Skeletal muscle satellite cell (primary cell): ENCODE measurements around the gene PLIN4.
"Not testable (repeated sequence)": the region's sequence is repeated elsewhere in the genome, so short reads cannot be mapped to it uniquely, and the experiment has no call there.

Experiments
- H3K27me3 ChIP-seq: 2 replicates; pipeline ENCODE4 v1.7.0; 2013; ENCODE audit warnings: low read length; ENCODE audit not compliant: control insufficient read depth, insufficient read depth
- H3K36me3 ChIP-seq: 2 replicates; pipeline ENCODE4 v1.7.0; 2013; ENCODE audit warnings: mild to moderate bottlenecking, control low read depth, low read length; ENCODE audit not compliant: insufficient read depth
- H3K4me1 ChIP-seq: 2 replicates; pipeline ENCODE4 v1.7.0; 2013; ENCODE audit warnings: low read length; ENCODE audit not compliant: control insufficient read depth, insufficient read depth
- H3K4me2 ChIP-seq: 2 replicates; pipeline ENCODE4 v1.7.0; 2013; ENCODE audit warnings: mild to moderate bottlenecking, low read length
- H3K4me3 ChIP-seq: 2 replicates; pipeline ENCODE4 v1.7.0; 2013; ENCODE audit warnings: low read length
- H3K9ac ChIP-seq: 2 replicates; pipeline ENCODE4 v1.7.0; 2013; ENCODE audit warnings: mild to moderate bottlenecking, low read depth, low read length, moderate library complexity
- H3K9me3 ChIP-seq: replicated peaks from 2 replicates; pipeline ENCODE4 v1.7.0; 2013; ENCODE audit warnings: mild to moderate bottlenecking, control low read depth, low read length

Gene PLIN4

DNA sequence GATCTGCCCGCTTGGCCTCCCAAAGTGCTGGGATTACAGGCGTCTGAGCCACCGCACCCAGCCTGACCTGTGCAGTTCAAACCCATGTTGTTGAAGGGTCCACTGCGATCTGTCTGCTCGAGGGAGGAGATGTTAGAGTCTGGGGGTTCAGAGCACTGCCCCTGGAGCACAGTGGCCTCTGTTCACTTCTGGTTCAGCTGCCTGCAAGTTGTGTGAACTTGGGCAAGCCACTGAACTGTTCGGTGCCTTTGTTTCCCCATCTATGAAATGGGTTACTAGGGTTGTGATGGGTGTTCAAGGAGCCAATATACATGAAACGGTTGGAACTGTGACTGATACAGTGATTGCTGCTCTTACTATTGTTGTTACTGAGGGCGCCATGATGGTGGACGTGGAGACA lies 15.0 kb upstream of the PLIN4 start:
- no peaks in the 10 kb centered on the region for H3K36me3 ChIP-seq
- H3K4me1 ChIP-seq, result no peaks in the 10 kb centered on the region
- no peak overlapping the region for H3K9ac ChIP-seq
- H3K4me2 ChIP-seq, result no peak overlapping the region
- no peak overlapping the region for H3K4me3 ChIP-seq
- H3K27me3 ChIP-seq, result peaks cover 53% of the 10 kb centered on the region
- H3K9me3 ChIP-seq, result no peaks in the 10 kb centered on the region

DNA sequence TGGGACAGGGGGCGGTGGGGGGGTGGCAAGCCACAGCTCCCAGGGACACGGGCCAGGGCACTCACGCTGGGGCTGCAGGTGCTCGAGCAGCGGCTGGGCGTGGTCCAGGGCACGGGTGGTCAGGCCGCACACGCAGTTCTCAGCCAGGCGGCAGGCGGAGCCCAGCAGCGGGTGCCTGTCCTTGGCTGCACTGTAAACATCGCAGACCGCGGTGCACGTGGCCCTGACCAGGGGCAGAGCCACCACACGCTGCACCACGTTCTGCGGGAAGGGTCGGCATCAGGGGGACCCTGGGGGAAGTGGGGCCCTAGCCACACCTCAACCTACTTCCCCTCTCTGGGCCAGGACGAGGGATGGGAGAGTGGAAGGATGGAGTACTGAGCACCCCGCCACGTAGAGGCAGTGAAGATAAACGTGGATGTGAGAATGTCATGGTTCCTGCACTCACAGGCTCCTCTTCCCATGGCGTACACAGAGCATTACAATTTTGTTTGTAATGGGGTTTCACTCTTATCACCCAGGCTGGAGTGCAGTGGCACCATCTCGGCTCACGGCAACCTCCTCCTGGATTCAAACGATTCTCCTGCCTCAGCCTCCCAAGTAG lies 13.4 kb upstream of the PLIN4 start:
- peaks cover 40% of the 10 kb centered on the region for H3K27me3 ChIP-seq
- H3K4me2 ChIP-seq, result no peak overlapping the region
- H3K4me3 ChIP-seq, result no peak overlapping the region
- H3K9ac ChIP-seq, result no peak overlapping the region
- H3K9me3 ChIP-seq, result no peaks in the 10 kb centered on the region
- H3K4me1 ChIP-seq, result no peaks in the 10 kb centered on the region
- no peaks in the 10 kb centered on the region for H3K36me3 ChIP-seq

DNA sequence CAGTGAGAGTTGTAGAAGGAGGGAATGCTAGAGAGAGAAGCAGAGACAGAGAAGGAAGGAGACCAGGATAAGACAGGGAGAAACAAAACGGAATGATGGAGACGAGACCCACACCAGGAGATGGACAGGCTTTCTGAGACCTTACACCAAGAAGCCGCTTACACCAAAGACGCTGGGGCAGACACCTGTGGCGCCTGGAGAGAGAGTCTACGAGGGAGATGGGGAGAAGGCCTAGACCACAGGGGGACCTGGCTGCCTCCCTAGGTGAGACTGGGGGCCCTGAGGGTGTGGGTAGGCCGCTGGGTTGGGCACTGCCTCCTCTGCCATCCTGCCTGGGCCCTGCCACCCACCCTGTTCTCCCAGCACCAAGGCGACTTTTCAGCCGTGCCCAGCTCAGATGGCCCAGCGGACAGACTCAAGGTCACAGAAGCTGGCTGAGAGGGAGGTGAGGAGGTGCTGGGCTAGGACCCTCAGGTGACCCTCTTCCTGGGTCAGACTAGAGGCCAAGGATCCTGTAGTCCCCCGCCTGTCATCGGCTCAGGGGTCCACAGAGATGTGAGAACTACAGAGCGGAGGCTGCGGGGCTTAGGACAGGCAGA lies 11.7 kb upstream of the PLIN4 start:
- Histone ChIP-seq H3K9me3 (no peaks in the 10 kb centered on the region), H3K36me3 (no peaks in the 10 kb centered on the region), H3K4me3 (no peak overlapping the region), H3K4me2 (no peak overlapping the region), H3K9ac (no peak overlapping the region), H3K27me3 (peaks cover 32% of the 10 kb centered on the region), H3K4me1 (no peaks in the 10 kb centered on the region)

DNA sequence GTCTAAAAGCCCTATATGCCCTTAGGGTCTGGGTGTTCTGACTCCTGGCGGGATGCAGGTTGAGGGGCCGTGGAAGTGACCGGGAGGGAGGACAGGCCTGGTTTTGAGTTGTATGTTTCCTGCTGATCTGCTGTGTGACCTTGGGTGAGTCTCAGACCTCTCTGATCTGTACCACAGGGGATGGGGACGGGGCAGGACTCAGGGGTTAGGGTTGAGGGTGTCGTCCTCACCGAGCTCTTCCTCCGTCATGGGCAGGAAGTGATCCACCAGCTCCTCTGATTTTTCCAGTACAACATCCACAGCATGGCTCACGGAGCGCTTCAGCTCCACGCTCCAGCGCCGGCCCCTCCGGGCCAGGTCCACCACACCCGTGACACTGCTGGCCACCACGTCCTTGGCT lies 10.6 kb upstream of the PLIN4 start:
- Histone ChIP-seq H3K4me3 (no peak overlapping the region), H3K27me3 (peaks cover 20% of the 10 kb centered on the region), H3K36me3 (no peaks in the 10 kb centered on the region), H3K4me2 (no peak overlapping the region), H3K9me3 (no peaks in the 10 kb centered on the region), H3K4me1 (no peaks in the 10 kb centered on the region), H3K9ac (no peak overlapping the region)

DNA sequence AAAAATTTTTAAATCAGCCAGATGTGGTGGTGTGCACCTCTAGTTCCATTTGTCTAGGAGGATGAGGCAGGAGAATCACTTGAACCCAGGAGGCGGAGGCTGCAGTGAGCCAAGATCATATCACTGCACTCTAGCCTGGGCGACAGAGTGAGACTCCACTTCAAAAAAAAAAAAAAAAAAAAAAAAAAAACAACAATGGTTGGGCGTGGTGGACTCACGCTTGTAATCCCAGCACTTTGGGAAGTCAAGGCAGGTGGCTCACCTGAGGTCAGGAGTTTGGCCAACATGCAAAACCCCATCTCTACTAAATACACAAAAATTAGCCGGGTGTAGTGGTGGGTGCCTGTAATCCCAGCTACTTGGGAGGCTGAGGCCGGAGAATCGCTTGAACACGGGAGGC lies 9.1 kb upstream of the PLIN4 start:
- not testable (repeated sequence) for H3K9ac ChIP-seq

DNA sequence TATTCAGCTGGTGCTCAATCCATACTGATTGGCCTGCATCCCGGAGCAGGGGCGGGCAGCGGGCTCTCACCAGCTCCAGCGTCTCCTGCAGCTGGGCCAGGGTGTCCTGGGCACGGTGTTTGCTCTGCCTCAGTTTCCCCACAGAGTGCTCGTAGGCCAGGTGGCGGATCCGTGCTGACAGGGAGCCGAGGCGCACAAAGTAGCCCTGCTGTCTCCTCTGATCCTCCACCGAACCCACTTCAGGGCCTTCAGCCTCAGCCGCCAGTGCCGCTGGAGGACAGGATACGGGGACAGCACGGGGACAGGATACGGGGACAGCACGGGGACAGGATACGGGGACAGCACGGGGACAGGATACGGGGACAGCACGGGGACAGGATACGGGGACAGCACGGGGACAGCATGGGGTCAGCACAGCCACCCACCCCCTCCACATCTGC lies 7.3 kb upstream of the PLIN4 start:
- Histone ChIP-seq H3K4me1 (no peaks in the 10 kb centered on the region), H3K4me2 (no peak overlapping the region), H3K9me3 (no peaks in the 10 kb centered on the region), H3K27me3 (peaks cover 21% of the 10 kb centered on the region), H3K36me3 (no peaks in the 10 kb centered on the region), H3K9ac (no peak overlapping the region), H3K4me3 (no peak overlapping the region)

More for the DNA sequence above, 9.1 kb upstream of the PLIN4 start:
- not testable (repeated sequence) for H3K4me2 ChIP-seq, H3K36me3 ChIP-seq, H3K4me3 ChIP-seq, H3K9me3 ChIP-seq, H3K4me1 ChIP-seq
- peaks cover 13% of the 10 kb centered on the region for H3K27me3 ChIP-seq

DNA sequence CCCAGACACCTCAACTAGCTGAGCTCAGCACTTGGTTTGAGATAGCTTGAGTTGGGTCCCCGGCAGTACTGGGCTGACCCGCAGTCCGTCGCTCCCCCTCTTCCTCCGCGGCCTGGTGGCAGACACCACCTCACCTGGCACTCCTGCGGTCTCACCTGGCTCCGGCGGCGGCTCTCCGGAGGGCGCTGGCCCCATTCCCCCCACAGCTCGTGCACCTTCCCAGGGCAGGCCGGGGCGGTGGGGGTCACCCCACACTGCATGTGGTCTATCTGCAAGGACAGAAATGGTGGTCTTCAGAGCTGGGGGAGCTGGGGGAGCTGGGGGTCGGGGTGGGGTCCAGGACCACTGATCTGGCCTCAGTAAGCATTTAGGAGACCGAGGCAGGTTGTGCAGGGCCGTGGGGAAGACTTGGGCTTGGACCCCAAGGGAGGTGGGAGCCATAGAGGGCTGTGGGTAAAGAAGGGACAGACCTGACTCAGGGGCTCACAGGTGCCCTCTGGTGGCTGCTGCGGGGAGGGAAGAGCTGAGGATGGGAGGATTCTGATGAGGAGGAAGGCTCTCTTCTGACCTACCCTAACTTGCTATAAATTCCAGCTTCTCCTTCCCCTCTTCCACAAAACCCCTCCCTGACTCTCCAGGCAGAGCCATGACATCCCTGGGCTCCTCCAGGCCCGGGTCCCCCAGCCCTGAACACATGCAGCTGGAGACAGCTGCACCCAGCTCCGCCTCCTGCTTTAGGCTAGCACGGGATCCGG lies 6.7 kb upstream of the PLIN4 start:
- H3K9me3 ChIP-seq, result no peaks in the 10 kb centered on the region
- H3K4me3 ChIP-seq, result no peak overlapping the region
- H3K36me3 ChIP-seq, result no peaks in the 10 kb centered on the region
- H3K4me2 ChIP-seq, result no peak overlapping the region
- peaks cover 18% of the 10 kb centered on the region for H3K27me3 ChIP-seq
- no peaks in the 10 kb centered on the region for H3K4me1 ChIP-seq
- H3K9ac ChIP-seq, result no peak overlapping the region

DNA sequence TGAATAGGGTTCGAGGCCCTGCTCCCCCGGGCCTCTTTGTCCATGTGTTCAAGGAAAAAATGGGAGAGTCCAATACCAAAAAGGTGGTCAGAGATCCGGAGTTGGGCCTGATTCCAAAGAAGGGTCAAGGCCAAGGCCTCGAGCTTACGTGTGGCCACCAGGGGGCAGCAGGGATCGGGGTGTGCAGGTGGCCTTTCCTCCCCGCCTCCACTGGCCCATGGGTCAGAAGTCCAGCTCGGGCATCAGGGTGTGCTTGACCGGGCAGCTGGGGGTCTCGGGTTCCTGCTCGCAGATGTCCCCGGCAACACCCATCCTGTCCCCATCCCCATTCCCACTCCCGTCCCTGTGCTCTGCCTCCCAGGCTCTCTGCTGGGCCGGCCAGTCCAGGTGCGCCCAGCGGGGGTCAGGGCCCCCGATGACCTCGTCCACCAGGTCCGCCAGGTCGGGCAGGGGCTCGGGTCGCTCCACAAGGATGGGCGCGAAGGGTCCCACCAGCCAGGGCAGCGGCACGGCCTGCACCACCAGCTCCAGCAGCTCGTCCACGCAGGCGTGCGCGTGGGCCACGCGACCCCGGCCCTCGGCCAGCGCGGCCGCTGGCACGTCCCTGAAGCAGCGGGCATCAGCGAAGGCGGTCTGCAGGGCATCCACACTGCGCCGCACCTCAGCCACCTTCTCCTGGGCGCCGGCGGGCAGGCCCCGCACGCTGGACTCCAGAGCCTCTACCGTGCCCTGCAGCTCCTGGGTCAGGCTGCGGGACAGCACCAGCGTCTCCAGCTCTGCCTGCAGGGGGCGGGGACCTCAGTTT lies 5.2 kb upstream of the PLIN4 start:
- H3K9me3 ChIP-seq, result no peaks in the 10 kb centered on the region
- H3K9ac ChIP-seq, result no peak overlapping the region
- peaks cover 25% of the 10 kb centered on the region for H3K27me3 ChIP-seq
- H3K4me2 ChIP-seq, result no peak overlapping the region
- H3K4me1 ChIP-seq, result peaks cover 4% of the 10 kb centered on the region
- no peaks in the 10 kb centered on the region for H3K36me3 ChIP-seq
- no peak overlapping the region for H3K4me3 ChIP-seq

DNA sequence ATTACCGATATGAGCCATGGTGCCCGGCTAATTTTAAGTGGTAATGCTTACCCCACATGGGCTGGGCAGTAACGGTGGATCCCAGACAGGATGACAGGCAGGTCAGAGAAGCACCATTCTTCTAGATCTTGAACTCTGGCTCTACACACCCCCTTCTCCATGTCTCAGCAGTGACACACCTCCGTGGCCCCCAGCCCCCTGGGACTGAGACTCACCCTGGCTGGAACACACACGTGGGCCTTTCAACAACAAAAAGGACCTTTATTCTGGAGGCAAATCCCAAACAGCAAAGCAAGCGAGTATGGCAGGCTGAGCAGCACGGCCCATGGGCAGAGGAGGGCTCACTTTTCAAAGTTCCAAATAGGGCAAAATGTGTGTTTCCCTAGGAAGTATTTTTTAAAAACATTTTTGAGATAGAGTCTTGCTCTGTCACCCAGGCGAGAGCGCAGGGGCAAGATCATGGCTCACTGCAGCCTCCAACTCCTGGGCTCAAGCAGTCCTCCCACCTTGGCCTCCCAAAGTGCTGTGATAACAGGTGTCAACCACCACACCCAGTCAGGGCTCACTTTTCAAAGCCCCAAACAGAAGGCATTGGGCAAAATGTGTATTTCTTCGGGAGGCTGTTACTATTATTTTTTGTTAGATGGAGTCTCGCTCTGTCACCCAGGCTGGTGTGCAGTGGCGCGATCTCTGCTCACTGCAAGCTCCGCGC lies 4.2 kb upstream of the PLIN4 start:
- Histone ChIP-seq H3K9ac (no peak overlapping the region), H3K4me2 (no peak overlapping the region), H3K4me1 (peaks cover 10% of the 10 kb centered on the region), H3K36me3 (no peaks in the 10 kb centered on the region), H3K9me3 (no peaks in the 10 kb centered on the region), H3K27me3 (peaks cover 36% of the 10 kb centered on the region), H3K4me3 (no peak overlapping the region)

DNA sequence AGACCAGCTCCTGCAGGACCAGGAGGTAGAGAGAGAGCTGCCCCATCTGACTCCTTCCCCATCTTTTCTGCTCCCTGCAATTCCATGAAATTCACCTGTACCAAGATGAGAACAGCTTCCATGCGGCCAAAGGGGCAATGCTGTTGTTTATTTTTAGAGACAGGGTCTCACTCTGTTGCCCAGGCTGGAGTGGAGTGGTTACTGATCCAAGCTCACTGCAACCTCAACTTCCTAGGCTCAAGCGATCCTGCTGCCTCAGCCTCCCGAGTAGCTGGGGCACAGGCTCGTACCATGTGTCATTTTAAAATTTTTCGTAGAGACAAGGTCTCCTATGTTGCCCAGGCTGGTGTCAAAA lies 3.6 kb upstream of the PLIN4 start:
- no peak overlapping the region for H3K4me3 ChIP-seq

More for the DNA sequence above, 3.6 kb upstream of the PLIN4 start:
- Histone ChIP-seq H3K4me2 (no peak overlapping the region), H3K9ac (no peak overlapping the region), H3K9me3 (no peaks in the 10 kb centered on the region), H3K36me3 (no peaks in the 10 kb centered on the region), H3K4me1 (peaks cover 13% of the 10 kb centered on the region), H3K27me3 (peaks cover 42% of the 10 kb centered on the region)
